ENCODE measurements around the gene CMC1.

The CMC1 gene

DNA sequence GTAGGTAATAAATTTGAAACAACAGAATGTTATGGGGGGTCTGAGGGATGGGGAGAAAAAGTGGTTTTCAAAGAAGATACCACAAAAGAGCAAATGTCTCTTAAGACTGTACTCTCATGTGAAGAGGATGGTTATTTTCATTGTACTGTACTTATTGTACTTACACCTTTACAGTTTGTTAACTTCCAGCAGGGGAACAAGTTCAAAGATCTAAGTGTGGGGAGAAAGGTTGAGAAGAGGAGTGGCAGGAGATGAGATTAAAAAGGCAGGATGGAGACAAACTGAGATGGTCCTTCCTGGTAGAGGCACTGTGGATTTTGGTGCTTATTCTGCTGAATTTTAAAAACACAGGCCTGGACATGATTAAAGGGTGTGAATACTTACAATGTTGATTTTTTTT, 101.7 kb downstream of the CMC1 start:
- H3K4me3 ChIP-seq (ENCODE audit: low read length): no peak overlapping the region
- DNase-seq (ENCODE audit: low read depth): no peak
- TF ChIP-seq, protein P1, sequence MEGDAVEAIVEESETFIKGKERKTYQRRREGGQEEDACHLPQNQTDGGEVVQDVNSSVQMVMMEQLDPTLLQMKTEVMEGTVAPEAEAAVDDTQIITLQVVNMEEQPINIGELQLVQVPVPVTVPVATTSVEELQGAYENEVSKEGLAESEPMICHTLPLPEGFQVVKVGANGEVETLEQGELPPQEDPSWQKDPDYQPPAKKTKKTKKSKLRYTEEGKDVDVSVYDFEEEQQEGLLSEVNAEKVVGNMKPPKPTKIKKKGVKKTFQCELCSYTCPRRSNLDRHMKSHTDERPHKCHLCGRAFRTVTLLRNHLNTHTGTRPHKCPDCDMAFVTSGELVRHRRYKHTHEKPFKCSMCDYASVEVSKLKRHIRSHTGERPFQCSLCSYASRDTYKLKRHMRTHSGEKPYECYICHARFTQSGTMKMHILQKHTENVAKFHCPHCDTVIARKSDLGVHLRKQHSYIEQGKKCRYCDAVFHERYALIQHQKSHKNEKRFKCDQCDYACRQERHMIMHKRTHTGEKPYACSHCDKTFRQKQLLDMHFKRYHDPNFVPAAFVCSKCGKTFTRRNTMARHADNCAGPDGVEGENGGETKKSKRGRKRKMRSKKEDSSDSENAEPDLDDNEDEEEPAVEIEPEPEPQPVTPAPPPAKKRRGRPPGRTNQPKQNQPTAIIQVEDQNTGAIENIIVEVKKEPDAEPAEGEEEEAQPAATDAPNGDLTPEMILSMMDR (conservative IDR thresholded peaks at IDR 0.05; ENCODE audit: low read depth, low read length): no peak

DNA sequence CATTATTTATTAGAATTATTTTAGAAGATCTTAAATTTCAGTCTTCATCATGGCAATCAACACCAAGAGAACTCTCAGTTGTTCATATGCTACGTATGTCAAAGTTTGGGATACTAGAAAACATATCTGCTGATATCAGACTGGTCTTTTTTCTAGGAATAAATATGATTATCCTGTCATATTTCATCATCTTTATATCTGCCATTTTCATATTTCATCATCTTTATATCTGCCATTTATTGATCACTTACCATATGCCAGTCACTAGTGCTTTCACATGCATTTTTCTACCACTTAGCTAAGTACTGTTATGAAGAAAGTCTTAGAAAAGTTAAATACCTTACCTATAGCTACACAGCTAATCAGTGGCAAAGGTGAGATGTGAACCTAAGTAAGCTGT, 104.3 kb downstream of the CMC1 start:
- TF ChIP-seq, protein P1 (conservative IDR thresholded peaks at IDR 0.05; ENCODE audit: low read depth, low read length): no peak
- no peak overlapping the region for H3K4me3 ChIP-seq (ENCODE audit: low read length)
- DNase-seq (ENCODE audit: low read depth): no peak

DNA sequence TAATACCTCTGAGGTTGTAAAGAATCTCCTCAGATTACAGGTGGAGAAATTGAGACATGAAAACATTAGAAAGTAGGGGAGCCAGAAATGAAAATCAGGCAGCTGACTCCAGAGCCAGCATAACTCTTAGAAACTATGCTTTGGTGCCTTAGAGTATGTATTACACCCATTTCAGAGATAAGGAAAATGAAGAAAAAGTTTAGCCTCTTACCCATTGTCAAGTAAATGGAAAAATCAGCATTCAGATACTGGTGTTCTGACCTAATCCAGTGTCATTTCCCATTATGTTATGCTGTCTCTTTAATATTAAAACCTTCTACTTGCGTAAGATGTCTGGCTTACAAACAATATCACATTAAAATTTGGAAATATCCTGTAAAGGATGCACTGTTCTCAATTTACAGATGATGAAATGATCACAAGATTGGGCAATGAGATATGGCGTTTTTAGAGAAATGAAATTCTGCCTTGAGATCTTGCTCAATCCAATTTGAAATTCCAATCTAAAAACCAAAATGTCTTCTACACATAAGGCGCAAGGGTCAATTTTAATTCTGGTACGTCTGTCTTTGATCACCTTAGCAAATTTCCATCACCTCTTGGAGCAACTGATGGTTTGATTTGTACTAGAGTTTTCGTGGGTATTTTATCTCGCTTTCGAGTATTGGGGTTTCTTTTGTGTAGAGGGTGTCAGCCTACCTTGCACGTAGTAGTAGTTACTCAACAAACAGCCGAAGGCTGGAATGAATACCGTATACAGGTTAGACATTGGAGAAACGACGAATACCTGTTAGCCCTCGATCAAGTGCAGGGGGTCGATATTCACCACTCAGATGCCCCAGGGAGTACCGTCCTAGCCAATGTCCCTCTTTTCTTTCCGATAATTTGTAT, 106.2 kb downstream of the CMC1 start:
- peak overlapping the region; percentile 89 for H3K4me3 ChIP-seq (ENCODE audit: low read length)
- TF ChIP-seq, protein P1 (conservative IDR thresholded peaks at IDR 0.05; ENCODE audit: low read depth, low read length): no peak
- no peak for DNase-seq (ENCODE audit: low read depth)

DNA sequence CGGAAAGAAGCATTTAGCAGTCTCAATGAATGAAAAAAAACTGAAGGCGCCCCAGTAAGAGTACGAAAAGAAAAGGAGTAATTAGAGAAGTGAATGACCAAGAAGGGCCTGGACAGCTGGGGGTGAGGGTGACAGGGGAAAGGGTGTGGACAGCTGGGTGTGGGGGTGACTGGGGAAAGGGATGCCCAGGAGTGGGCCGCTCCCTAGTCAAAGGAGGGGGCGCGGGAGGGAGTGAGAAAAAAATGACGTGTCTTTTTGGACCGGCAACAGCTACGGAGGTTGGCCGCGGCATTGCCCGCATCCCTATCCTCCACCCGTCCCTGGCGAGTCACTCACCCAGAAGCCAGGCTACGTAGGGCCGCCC, 106.8 kb downstream of the CMC1 start:
- TF ChIP-seq, protein P1 (conservative IDR thresholded peaks at IDR 0.05; ENCODE audit: low read depth, low read length): no peak
- no peak for DNase-seq (ENCODE audit: low read depth)
- peak overlapping the region; percentile 89 for H3K4me3 ChIP-seq (ENCODE audit: low read length)

DNA sequence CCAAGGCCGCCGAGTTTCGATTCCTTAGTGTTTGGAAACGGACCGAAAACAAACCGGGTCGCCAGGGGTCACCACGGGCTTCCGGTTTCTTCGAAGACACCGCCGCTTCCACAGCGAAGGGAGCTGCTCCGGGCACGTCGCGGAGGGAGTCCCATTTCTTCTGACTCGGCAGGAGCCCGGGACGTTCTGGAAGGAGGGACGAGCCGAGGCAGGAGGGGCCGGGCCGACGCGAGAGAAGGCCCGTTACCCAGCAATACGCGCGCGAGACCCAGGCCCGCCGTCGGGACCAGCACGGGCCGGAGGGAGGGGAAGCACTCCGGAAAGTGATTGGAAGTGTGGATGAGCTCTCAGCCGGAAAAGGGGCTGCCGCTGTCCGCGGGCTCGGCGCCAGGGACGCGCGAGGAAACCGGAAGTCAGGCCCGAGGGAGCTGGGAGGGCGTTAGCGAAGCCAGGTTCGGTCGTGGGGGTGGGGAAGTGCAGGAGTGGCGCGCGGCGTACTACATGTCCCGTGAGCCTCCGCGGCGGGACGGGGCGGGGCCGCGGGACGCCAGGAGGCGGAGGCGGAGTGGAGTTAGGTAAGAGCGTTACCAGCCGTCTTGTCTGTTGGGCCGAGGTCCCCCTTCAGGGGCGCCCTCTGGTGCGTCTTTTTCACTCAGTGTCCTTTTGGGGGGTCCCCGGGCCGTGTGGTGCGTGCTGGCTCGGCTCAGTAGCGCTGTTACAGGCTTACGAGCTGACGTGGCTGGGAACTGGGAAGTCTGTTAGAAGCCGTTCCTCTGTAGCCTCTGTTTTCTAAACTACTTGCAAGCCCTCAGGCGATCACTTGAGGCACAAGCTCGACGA, 107.4 kb downstream of the CMC1 start, which contains the start of the genes AZI2 and ZCWPW2:
AZI2 (minus strand) TSS at position 196 of the 840 bp plus-strand sequence. CDS start 8,207 bp downstream, outside the sequence.
ZCWPW2 (plus strand) TSS at position 93 of the 840 bp plus-strand sequence. CDS start 64,348 bp downstream, outside the sequence.
- H3K4me3 ChIP-seq (ENCODE audit: low read length): peak within 1 kb of the TSS; percentile 89
- DNase-seq (ENCODE audit: low read depth): peak; percentile 79
- TF ChIP-seq, protein P1 (conservative IDR thresholded peaks at IDR 0.05; ENCODE audit: low read depth, low read length): no peak

DNA sequence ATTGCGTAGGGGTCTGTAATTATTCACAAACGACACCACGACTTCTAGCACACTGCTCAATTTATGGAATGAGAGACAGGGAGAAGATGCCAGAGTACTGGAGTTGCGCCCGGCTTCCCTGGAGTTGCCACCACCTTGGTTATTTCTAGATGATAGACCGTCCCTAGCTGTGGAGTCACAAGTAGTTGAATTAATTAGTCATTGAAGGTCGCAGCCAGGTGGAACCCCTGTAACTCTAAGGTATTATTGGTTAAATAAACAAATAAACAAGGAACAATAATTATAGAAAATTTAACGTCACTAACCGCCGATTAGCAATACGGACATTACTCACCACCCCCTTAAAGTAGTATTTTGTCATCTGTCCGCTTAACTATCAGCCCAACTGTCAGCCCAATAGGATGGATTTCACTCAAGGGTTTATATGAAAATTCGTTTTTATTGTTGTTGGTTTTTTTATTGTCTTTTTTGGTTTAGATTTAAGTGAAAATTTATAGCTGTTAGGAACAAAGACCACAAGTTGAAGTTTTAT, 108.1 kb downstream of the CMC1 start:
- peak overlapping the region; percentile 89 for H3K4me3 ChIP-seq (ENCODE audit: low read length)
- TF ChIP-seq, protein P1 (conservative IDR thresholded peaks at IDR 0.05; ENCODE audit: low read depth, low read length): no peak
- no peak for DNase-seq (ENCODE audit: low read depth)

All from retinal pigment epithelial cell (primary cell).